MM.1S (cell line): ENCODE data around the gene ARHGEF38.

Experiments used
- EZH2 ChIP-seq: fragments of 300-600 bp; sonication (generic); optimal IDR thresholded peaks from 2 replicates; pipeline ENCODE3; 2017; ENCODE audit warnings: low read depth, mild to moderate bottlenecking, antibody characterized with exemption, low read length, mixed read lengths
- TF ChIP-seq, protein P1 (sequence below): fragments of 300-600 bp; sonication (generic); IDR thresholded peaks from 2 replicates; pipeline ENCODE4 v1.5.1; 2016; ENCODE audit warnings: antibody characterized with exemption, low read length, mixed read lengths

DNA sequence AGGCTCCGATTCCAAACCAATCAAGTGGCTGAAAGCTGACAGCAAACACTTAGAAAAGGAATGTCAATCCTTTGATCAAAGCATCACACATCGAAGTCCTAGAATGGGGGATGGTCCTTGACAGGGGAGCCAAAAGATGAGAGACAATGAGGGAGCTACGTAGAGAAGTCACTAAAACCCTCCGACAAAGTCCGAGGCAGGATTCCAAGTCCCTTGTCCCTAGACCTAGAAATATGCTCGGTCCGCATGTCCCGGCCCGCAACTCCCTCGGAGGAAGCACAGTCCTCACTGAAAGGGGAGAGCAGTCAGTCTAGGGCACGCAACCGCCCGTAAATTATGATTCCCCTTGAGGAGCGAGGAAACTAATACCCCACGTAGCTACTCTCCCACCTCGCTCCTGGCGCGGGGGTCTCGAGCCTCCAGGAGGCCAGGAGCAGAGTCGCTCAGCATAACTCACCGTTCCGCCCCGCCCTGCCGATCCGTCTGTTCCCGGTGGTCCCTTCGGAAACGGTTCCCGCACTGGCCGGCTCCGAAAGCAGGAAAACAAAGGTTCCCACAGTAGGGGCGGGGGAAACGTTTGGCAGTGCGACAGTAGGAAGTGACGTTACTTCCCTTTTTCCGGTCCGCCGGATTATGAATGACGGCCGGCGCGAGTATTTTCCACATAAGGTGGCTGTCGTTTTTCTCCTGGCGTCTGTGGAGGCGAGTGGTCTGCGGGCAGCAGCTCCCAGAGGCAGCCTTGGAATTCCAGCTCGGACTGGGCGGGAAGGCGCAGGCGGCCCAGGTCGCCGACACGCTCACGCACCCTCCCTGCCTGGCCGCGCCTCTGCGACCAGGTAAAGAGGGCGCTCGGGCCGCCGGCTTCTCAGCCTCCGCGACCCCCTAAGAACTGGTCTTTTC is 156.0 kb downstream of the ARHGEF38 start, which contains the start of the genes GSTCD and INTS12:
- TF ChIP-seq, protein P1, sequence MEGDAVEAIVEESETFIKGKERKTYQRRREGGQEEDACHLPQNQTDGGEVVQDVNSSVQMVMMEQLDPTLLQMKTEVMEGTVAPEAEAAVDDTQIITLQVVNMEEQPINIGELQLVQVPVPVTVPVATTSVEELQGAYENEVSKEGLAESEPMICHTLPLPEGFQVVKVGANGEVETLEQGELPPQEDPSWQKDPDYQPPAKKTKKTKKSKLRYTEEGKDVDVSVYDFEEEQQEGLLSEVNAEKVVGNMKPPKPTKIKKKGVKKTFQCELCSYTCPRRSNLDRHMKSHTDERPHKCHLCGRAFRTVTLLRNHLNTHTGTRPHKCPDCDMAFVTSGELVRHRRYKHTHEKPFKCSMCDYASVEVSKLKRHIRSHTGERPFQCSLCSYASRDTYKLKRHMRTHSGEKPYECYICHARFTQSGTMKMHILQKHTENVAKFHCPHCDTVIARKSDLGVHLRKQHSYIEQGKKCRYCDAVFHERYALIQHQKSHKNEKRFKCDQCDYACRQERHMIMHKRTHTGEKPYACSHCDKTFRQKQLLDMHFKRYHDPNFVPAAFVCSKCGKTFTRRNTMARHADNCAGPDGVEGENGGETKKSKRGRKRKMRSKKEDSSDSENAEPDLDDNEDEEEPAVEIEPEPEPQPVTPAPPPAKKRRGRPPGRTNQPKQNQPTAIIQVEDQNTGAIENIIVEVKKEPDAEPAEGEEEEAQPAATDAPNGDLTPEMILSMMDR = no peak
- TF ChIP-seq EZH2 = no peak
